ENCODE measurements around the gene GSK3A. TPM values are rescaled to one million over a fixed set of nuclear protein-coding genes. Genes with fewer than 3 reads are reported as not detected.
"Not testable (repeated sequence)": the region's sequence is repeated elsewhere in the genome, so short reads cannot be mapped to it uniquely, and the experiment has no call there.

GSK3A gene
- total RNA-seq, 1 donor from 2014 or later = 14.0 TPM

DNA sequence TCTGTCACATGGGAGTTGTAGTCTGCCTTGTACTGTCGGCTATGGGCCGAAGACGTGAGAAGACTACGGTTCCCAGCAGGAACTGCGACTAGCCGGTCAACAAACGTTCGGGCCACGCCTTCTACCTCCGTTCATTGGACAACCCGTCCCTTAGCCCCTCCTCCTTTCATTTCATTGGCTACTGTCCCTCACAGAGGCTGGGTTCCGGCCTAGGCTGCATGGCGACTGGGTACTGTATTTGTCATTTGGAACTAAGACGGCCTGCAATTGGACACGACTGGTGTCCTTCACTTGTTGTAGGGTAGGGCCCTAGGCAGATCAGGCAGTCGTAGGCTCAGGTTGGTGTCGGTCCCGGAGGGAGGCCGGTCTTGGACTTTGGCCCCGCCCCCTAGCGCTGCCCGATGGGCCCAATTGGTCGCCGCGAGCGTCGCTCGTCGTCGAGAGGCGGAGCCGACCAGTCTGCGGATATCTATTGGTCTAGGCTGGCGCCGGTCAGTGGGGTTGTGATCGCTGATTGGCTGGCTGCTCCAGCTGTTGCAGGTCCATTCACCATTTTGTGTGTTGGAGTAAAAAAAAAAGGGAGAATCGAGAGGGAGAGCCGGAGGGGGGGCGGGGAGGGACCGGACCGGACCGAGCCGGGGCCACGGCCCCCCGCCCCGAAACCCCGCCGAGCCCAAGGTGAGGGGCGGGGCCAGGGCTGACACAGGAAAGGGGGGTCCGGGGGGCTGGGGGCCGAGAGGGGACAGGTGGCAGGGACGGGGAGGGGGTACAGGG lies 26.5 kb upstream of the GSK3A start, which contains the start of gene CIC:
Gene CIC, plus strand, starts transcription at position 549 of the 774 bp plus-strand sequence. CDS start 2,532 bp downstream, outside the sequence.
- DNase-seq (ENCODE audit: low read depth, low spot score) = peak; percentile 100

DNA sequence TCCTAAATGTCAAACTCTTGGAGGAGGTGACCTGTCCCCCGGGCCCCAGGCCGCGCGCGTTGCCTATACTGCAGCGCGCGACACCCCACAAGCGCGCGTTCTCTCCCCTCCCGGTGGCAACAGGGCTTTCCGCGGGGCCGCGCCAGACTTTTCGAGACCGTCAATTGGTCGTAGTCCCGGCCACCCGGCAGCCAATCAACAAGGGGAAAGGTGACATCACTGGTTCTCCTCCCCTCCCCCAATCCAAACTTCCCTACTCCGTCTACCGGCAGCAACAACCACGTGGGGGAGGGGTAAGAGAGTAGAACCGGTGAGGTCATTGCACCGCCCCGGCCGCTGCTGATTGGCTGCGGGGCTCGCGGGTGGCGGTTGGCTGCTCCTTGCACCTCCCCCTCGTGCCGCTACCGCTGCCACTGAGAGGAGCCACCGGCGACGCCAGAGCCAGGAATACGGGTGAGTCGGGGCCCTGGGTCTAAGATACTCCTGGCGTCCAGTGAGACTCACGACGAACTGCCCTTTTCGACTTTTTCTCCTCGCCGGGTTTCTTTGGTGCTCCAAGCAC lies 25.8 kb upstream of the GSK3A start:
- peak; percentile 99 for DNase-seq (ENCODE audit: low read depth, low spot score)

GRCh38 chr19:42267644-42268141 lies 25.3 kb upstream of the GSK3A start:
- DNase-seq (ENCODE audit: low read depth, low spot score) = no peak

GRCh38 chr19:42266928-42267603 lies 24.7 kb upstream of the GSK3A start:
- DNase-seq (ENCODE audit: low read depth, low spot score) = not testable (repeated sequence)

GRCh38 chr19:42266105-42266504 lies 23.7 kb upstream of the GSK3A start:
- not testable (repeated sequence) for DNase-seq (ENCODE audit: low read depth, low spot score)

DNA sequence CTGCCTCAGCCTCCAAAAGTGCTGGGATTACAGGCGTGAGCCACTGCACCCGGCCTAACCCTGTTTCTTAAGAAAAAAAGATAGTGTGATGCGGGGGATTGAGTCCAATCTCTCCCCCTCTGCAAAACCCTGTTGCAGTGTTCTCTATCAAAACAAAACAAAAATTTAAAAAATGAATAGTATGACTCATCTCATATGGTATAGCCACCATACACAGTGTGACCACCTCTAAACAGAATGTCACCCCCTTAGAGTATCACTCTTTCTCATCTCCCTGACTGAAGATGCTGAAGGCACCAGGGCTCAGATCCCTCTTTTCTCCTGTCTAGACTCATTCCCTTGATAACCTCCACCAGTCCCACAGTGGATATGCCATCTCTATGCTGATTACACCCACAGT lies 19.4 kb upstream of the GSK3A start:
- DNase-seq (ENCODE audit: low read depth, low spot score) = no peak

- not testable (repeated sequence) for DNase-seq (ENCODE audit: low read depth, low spot score)
Observed at GRCh38 chr19:42257842-42258241, 15.4 kb upstream of the GSK3A start.

- no peak for DNase-seq (ENCODE audit: low read depth, low spot score)
Observed at GRCh38 chr19:42255766-42256745, 13.7 kb upstream of the GSK3A start.

GRCh38 chr19:42254850-42255765 lies 12.7 kb upstream of the GSK3A start, which contains the start of gene ERF:
TSS of gene ERF (minus strand) at chr19:42255128. CDS start at chr19:42254999, 129 bp downstream.
- DNase-seq (ENCODE audit: low read depth, low spot score) = peak; percentile 57

GRCh38 chr19:42254089-42254849 lies 11.9 kb upstream of the GSK3A start:
- no peak for DNase-seq (ENCODE audit: low read depth, low spot score)

- DNase-seq (ENCODE audit: low read depth, low spot score) = no peak
Observed at GRCh38 chr19:42253245-42254088, 11.1 kb upstream of the GSK3A start.

- DNase-seq (ENCODE audit: low read depth, low spot score) = no peak
Observed at GRCh38 chr19:42252365-42253244, 10.2 kb upstream of the GSK3A start.

GRCh38 chr19:42251572-42252358 lies 9.4 kb upstream of the GSK3A start:
- no peak for DNase-seq (ENCODE audit: low read depth, low spot score)

DNA sequence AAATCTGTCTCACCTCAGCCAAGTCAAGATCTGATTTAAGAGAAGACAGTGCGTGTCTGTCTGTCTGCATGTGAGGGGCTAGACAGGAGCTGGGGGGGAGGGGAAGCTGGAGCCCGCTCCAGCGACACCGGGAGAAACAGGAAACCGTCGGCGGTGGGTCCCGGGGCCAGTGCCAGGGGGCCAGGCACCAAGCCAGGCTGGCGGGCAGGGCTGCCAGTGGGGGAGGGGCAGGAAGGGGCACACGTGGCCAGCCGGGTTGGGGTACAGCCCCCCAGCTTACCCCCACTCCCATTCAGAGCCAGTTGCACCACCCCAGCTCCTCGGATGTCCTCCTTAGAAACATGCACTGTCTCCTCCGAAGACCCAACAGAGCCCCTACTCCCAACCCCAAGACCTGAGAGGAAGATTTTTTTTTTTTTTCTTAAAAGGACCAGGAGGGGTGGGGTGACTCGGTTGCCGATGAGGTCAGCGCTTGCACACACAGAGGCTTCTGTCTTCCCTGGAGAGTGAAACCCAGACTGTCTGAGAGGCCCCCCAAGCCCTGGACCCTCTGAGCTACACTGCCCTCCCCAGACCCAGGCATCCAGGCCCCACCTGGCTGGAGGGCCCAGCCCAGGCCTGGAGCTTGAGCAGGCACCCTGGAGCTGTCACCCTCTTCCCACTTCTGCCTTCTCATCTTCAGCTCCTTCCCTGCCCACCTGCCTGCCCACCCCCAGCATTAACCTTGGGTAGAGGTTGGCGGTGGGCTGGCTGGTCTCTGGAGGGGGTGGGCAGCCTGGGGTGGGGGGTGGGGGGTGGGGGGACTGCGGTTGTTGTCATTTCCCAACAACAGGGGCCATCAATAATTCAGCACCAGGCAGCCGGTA lies 8.5 kb upstream of the GSK3A start:
- DNase-seq (ENCODE audit: low read depth, low spot score) = no peak

- DNase-seq (ENCODE audit: low read depth, low spot score) = no peak
Observed at GRCh38 chr19:42250183-42250665, 7.8 kb upstream of the GSK3A start.
